Parathyroid adenoma (tissue), 2 donors: Measurements from ENCODE around the gene RPS6KA2.

ENCODE experiments used
- H2AFZ ChIP-seq: fragments of 300-600 bp; sonication (generic); one replicate; pipeline ENCODE4 v1.7.0; 2017; ENCODE audit warnings: antibody characterized with exemption, mild to moderate bottlenecking
- H3K27ac ChIP-seq: fragments of 300-600 bp; sonication (generic); one replicate; pipeline ENCODE4 v1.7.0; 2017
- H3K27me3 ChIP-seq: fragments of 300-600 bp; sonication (generic); one replicate; pipeline ENCODE4 v1.7.0; 2017; ENCODE audit warnings: low read length; ENCODE audit not compliant: control insufficient read depth, insufficient read depth
- H3K36me3 ChIP-seq: fragments of 300-600 bp; sonication (generic); one replicate; pipeline ENCODE4 v1.7.0; 2017; ENCODE audit warnings: low read length; ENCODE audit not compliant: control insufficient read depth, insufficient read depth
- H3K4me1 ChIP-seq: fragments of 300-600 bp; sonication (generic); one replicate; pipeline ENCODE4 v1.7.0; 2017; ENCODE audit warnings: control low read depth
- H3K4me2 ChIP-seq: fragments of 300-600 bp; sonication (generic); one replicate; pipeline ENCODE4 v1.7.0; 2017; ENCODE audit warnings: low read length
- H3K4me3 ChIP-seq: fragments of 300-600 bp; sonication (generic); one replicate; pipeline ENCODE4 v1.7.0; 2017; ENCODE audit warnings: low read depth, low read length
- H3K79me2 ChIP-seq: fragments of 300-600 bp; sonication (generic); one replicate; pipeline ENCODE4 v1.7.0; 2017; ENCODE audit warnings: control low read depth
- H3K9ac ChIP-seq: fragments of 300-600 bp; sonication (generic); one replicate; pipeline ENCODE4 v1.7.0; 2017; ENCODE audit warnings: mild to moderate bottlenecking
- H3K9me3 ChIP-seq: fragments of 300-600 bp; sonication (generic); one replicate; pipeline ENCODE4 v1.7.0; 2017; ENCODE audit warnings: low read length; ENCODE audit not compliant: control insufficient read depth
- CTCF ChIP-seq: fragments of 300-600 bp; sonication (generic); IDR thresholded peaks from one replicate; pipeline ENCODE4 v1.7.0; 2017; ENCODE audit warnings: antibody characterized with exemption, mild to moderate bottlenecking
- donor health status: primary hyperparathyroidism.

Gene RPS6KA2

GRCh38 chr6:166598441-166599138 lies 28.5 kb downstream of the RPS6KA2 start:
- Histone ChIP-seq H3K79me2 (peaks cover 80% of the 10 kb centered on the region), H3K4me2 (peak overlapping the region; percentile 24), H3K4me1 (peaks cover 32% of the 10 kb centered on the region), H3K27ac (peak overlapping the region; percentile 71), H2AFZ (no peak overlapping the region), H3K4me3 (no peak overlapping the region), H3K9ac (no peak overlapping the region), H3K9me3 (no peaks in the 10 kb centered on the region), H3K27me3 (no peaks in the 10 kb centered on the region), H3K36me3 (no peaks in the 10 kb centered on the region)
- no peak for TF ChIP-seq CTCF

- H3K27ac ChIP-seq: peak overlapping the region; percentile 71
- no peaks in the 10 kb centered on the region for H3K36me3 ChIP-seq
- no peaks in the 10 kb centered on the region for H3K9me3 ChIP-seq
- no peak overlapping the region for H3K9ac ChIP-seq
- no peak for TF ChIP-seq CTCF
- no peak overlapping the region for H3K4me2 ChIP-seq
- H2AFZ ChIP-seq: no peak overlapping the region
- H3K4me1 ChIP-seq: peaks cover 32% of the 10 kb centered on the region
- H3K4me3 ChIP-seq: no peak overlapping the region
- H3K79me2 ChIP-seq: peaks cover 78% of the 10 kb centered on the region
- H3K27me3 ChIP-seq: no peaks in the 10 kb centered on the region
Measured at GRCh38 chr6:166597711-166598440, 29.2 kb downstream of the RPS6KA2 start.

GRCh38 chr6:166596776-166597507 lies 30.1 kb downstream of the RPS6KA2 start:
- TF ChIP-seq CTCF: no peak
- peaks cover 39% of the 10 kb centered on the region for H3K4me1 ChIP-seq
- H3K4me3 ChIP-seq: no peak overlapping the region
- no peak overlapping the region for H2AFZ ChIP-seq
- H3K27ac ChIP-seq: no peak overlapping the region
- H3K9me3 ChIP-seq: no peaks in the 10 kb centered on the region
- H3K9ac ChIP-seq: no peak overlapping the region
- no peaks in the 10 kb centered on the region for H3K27me3 ChIP-seq
- no peak overlapping the region for H3K4me2 ChIP-seq
- H3K36me3 ChIP-seq: no peaks in the 10 kb centered on the region
- peaks cover 78% of the 10 kb centered on the region for H3K79me2 ChIP-seq

- H3K27me3 ChIP-seq: no peaks in the 10 kb centered on the region
- H3K27ac ChIP-seq: no peak overlapping the region
- no peak overlapping the region for H3K4me3 ChIP-seq
Measured at GRCh38 chr6:166595949-166596348, 31.1 kb downstream of the RPS6KA2 start.

More at GRCh38 chr6:166595949-166596348, 31.1 kb downstream of the RPS6KA2 start:
- H2AFZ ChIP-seq: no peak overlapping the region
- H3K4me1 ChIP-seq: peaks cover 48% of the 10 kb centered on the region
- H3K4me2 ChIP-seq: no peak overlapping the region
- no peak overlapping the region for H3K9ac ChIP-seq
- peaks cover 80% of the 10 kb centered on the region for H3K79me2 ChIP-seq
- no peak for TF ChIP-seq CTCF
- H3K9me3 ChIP-seq: no peaks in the 10 kb centered on the region
- no peaks in the 10 kb centered on the region for H3K36me3 ChIP-seq
